Panc1 (cell line): ENCODE data around the gene TET3.

Experiments used
- CTCF ChIP-seq: fragments of 450-650 bp; IDR thresholded peaks from 2 replicates; pipeline ENCODE4 v1.5.1; 2017; ENCODE audit warnings: mild to moderate bottlenecking
- POLR2AphosphoS5 ChIP-seq: IDR thresholded peaks from 2 replicates; pipeline ENCODE4 v1.6.1; 2012; ENCODE audit warnings: mild to moderate bottlenecking, low read depth, low read length, moderate library complexity
- SIN3A ChIP-seq: IDR thresholded peaks from 2 replicates; pipeline ENCODE4 v1.6.1; 2012; ENCODE audit warnings: low read depth, mild to moderate bottlenecking, low read length, moderate library complexity, borderline replicate concordance; ENCODE audit not compliant: insufficient read depth
- TCF7L2 ChIP-seq: IDR thresholded peaks from 2 replicates; pipeline ENCODE4 v1.6.1; 2011; ENCODE audit warnings: mild to moderate bottlenecking, low read depth, low read length, inconsistent platforms

- TF ChIP-seq CTCF (no peak), SIN3A (no peak), POLR2AphosphoS5 (no peak), TCF7L2 (no peak)
These were observed 8.7 kb downstream of the TET3 start for GRCh38 chr2:73993376-73993775.
